Endometrial microvascular endothelial cells (primary cell): ENCODE results near the gene ERC2. TPM values are rescaled to one million over a fixed set of nuclear protein-coding genes. Genes with fewer than 3 reads are reported as not detected.

ENCODE experiments used
- in situ Hi-C: cut with HindIII; loops from 2 replicates; pipeline ENCODE4 v1.10.0; 2017; ENCODE audit warnings: low sequenced_read_pairs, low pct_unique_long_range_greater_than_20kb; ENCODE audit errors: inconsistent ontology term
- total RNA-seq: library from RNA; depleted of rRNA; stranded (reverse); fragments of >200 nt; gene quantifications from one replicate; pipeline ENCODE4 v1.2.3, GENCODE V29; 2015; ENCODE audit errors: inconsistent ontology term

The ERC2 gene
- total RNA-seq, 1 donor from 2014 or later = not detected

DNA sequence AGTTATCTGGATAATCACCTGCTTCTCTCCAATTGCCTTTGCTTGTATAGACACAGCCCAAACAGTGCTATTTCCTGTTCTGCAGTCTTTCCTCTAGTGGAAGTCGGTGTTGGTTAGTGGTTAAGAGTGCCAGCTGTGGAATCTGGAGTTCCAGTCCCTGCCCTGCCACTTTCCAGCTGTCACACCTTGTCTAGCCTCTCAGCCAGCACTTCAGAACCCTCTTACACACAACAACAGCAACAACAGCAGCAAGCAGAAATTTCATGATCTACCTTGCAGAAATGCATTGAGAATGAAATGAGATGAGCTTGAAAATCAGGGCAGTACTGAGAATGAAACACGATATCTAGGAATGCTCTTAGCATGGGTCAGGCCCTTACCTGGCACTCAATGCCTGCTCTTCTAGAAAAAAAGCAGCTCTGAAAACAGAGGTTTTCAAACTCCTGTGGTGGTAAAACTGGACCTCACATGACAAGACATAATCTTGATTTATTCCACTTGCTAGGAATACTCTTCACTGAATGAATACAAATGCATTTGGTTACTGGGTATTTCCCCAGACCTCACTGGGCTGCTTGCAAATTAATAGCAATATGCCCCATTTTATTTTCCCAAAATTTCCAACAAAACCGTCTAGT lies 977.9 kb downstream of the ERC2 start:
- in situ Hi-C loops = loop anchor here (25.0 kb wide), 1 partner anchor 772 kb away; no protein-coding TSS in a partner anchor

DNA sequence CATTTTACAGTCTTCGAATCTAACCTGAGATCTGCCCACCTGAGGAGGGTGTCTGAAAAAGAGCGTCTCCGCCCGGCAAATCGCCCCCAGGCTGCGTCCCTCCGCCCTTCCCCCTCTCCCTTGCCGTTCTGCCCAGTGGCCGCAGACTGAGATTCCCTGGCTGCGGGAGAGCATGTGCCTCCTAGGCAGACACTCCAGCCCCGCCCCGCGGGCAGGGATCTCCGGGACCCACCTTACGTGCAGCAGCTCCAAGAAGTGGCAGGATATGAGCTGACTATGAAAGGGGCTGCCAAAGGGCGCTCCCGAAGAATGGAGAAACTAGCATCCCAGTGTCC lies 978.5 kb downstream of the ERC2 start:
- in situ Hi-C loops = loop anchor here (25.0 kb wide), 1 partner anchor 773 kb away; no protein-coding TSS in a partner anchor

DNA sequence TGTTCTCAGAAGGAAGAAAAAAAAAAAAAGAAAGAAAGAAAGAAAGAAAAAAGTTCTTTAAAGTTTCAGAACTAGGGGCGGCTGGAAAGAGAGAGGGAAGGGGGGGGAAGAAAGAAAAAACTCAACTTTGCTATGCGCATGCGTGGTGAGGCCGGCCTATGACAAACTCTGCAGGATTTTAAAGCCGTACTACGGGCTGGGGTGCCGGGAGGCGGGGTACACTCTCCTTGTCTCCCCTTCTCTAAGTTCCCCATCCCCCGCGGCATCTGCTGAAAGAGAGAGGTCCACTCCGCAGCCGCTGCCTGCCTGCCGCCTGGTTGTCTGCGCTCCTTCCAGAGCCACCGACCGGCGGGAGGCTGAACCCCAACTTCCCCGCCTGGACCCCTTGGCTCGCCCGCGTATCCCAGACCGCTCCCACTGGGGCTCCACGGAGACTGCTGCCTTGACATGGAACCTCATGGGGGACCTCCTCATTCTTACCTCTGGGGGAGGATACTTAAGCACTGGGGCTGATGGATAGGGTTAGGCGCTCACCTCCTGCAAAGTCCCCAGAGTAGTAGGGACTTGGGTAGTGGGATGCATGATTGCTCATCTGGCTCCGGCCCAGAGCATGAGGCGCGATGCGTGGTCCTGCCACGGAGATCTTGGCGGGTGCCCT lies 979.7 kb downstream of the ERC2 start:
- in situ Hi-C loops = loop anchor here (25.0 kb wide), 1 partner anchor 774 kb away; no protein-coding TSS in a partner anchor

DNA sequence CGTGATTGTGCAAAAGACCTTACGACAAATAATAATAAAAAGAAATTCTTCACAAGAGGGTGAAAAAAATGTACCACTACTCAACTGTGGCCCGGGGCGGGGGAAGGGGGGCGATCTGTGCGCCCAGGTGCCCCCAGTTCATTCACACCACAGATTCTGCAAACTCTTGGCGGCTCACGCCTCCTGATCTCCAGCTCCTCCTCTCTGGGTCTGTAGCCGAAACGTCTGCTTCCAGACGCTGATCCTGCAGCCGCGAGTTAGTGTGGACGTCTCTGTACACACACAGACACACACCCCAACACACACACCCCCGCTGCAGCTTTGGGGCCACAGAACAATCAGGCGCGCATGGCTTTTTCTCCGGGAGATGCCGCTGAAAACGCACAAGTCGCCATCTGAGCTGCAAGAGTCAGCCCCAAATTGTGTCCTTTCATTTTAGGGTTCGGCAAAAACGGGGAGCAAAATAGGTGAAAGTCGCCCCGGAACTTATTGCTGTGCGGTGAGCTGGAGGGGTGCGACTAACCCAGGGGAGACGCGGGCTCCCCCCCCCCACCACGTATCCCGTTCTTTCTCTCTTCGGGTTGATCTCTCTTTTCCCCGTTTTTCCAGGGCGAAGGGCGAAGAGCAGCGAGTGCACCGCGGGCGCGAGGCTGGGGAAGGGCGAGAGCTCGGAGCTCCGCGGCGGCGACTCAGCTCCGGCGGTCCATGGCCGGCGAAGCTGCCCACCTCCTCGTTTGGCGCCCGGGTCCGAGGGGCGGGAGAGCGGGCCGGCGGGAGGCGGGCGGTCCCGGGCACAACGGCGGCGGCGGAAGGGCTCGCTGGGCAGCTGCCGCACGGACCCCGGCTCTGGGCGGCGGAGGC lies 980.7 kb downstream of the ERC2 start:
- in situ Hi-C loops = loop anchor here (25.0 kb wide), 1 partner anchor 775 kb away; no protein-coding TSS in a partner anchor

DNA sequence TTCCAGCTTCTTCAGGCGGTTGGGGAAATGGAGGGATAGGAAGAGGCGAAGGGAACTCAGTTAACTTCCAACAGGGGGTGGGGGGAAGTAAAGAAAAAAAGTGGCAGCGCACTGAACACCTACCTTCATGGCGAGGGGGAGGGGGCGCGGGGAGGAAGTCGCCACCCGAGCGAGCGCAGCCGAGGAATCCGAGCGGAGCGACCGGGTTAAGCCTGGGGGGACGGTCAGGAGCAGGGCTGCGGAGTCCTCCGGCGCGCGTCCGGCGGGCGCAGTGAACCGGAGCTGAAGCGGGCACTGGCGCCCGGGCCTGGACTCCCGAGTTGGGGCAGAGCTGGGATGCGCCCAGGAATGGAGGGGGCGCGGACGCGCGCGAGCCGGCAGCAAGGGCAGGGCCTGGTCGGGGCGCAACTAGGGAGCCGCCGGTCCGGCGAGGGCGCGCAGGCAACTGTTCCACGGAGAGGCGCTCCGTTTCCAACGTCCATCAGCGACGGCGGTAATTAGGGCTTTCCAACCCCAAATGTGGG lies 981.3 kb downstream of the ERC2 start, which contains the start of gene WNT5A:
Gene WNT5A, minus strand, starts transcription at position 450 of the 524 bp plus-strand sequence. Its CDS starts 321 bp downstream, at position 129.
- in situ Hi-C loops = loop anchor here (25.0 kb wide), 1 partner anchor 775 kb away; no protein-coding TSS in a partner anchor

DNA sequence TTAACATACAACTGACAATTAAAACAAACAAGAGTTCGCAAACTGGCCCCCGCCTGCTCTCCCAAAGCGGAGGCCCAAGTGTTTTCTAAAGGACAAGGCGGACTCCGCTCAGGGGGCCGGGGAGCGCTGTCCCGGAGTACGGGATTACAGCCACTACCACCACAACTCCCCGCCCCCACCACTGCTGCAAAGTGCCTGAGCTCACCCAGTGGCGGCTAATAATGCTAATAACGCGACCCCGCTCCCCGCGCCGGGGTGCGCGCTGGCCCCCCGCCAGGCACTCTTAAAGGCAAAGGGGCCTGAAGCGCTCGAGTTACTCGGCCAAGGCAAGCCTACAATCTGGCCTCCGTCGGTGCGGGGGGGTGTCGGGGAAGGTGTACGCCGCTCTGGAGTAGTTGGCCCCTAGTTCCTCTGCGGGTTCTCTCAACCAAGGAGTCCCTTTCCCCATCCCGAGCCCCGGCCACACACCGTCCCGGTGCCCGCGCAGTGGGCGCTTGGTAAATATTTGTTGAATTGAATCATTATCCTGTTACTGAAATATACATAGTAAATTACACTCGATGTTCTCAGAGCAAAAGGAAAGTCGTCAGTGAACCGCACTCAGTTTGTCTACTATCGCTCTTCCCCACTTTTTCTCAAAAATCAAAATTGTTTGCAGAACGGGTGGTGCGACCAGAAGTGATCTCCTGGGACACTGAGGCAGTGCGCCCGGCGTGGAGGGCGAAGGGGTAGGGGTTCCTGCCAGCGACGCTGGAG lies 982.0 kb downstream of the ERC2 start:
- in situ Hi-C loops = loop anchor here (25.0 kb wide), 1 partner anchor 776 kb away; no protein-coding TSS in a partner anchor

DNA sequence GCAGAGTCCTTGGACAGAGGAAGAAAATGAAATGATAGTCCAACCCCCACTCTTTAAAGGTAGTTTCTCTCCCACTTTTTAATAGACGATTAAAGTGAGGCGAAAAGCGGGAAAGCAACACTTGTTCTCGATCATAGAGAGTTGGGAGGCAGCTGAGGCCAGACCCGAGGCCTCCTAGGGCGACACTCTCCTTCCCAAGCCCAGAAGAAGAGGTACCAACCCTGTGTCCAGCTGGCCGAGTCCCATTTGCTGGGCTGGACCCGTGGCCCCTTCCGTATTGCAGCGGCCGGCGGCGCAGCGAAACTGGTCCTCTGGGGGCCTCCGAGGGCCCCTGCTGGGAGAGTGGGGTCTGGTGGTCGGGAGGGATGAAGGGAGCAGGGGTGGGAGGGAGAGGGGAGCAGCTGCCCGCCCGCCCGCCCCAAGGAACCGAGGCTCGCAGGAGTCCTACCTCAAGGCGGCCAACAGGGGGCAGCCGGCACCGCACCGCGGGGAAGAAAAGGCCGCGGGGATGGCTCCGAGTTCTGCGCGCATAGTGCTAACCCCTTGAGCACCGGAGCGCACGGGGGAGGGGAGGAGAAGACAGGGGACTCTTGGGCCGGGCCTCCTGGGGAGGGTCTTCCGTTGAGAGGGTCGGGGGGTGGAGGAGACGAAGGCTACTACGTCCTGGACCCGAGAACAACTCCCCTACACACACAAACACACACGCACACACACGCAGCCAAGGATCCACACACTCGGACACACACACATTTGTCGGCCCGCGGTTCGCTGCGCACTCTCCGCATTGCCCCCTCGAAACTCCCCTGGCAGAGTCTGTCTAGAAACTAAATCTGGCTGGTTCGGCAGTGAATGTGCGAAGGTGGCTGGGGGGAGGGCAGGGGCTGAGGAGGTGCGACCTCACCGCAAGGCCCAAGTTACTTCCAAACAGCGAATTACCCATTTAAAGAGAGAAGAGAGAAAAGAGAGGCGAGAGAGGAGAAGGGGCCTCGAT lies 983.2 kb downstream of the ERC2 start:
- in situ Hi-C loops = loop anchor here (25.0 kb wide), 1 partner anchor 777 kb away; no protein-coding TSS in a partner anchor

DNA sequence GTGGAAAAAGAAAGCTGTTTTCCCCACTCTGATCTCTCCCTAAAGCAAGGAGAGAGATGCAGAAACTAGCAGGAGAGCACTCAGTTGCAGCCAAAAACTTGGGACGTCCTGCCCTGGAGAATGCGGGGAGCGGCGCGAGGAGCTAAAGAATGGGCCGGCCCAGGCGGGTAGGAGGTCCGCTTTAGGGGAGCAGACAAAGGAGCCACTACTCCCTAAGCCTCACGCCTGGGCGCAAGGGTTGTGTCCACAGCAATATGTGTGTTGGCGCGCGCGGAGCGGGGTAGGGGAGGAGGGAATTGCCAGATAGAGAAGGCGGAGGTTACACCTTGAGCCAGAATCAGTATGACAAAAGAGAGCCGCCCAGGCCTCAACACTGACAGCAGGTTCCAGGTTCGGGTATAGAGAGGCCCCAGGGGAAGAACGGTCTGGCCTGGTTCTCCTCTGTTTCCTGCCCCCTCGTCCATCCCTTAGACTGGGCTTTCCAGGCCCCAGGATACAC lies 984.0 kb downstream of the ERC2 start:
- in situ Hi-C loops = loop anchor here (25.0 kb wide), 1 partner anchor 778 kb away; no protein-coding TSS in a partner anchor

DNA sequence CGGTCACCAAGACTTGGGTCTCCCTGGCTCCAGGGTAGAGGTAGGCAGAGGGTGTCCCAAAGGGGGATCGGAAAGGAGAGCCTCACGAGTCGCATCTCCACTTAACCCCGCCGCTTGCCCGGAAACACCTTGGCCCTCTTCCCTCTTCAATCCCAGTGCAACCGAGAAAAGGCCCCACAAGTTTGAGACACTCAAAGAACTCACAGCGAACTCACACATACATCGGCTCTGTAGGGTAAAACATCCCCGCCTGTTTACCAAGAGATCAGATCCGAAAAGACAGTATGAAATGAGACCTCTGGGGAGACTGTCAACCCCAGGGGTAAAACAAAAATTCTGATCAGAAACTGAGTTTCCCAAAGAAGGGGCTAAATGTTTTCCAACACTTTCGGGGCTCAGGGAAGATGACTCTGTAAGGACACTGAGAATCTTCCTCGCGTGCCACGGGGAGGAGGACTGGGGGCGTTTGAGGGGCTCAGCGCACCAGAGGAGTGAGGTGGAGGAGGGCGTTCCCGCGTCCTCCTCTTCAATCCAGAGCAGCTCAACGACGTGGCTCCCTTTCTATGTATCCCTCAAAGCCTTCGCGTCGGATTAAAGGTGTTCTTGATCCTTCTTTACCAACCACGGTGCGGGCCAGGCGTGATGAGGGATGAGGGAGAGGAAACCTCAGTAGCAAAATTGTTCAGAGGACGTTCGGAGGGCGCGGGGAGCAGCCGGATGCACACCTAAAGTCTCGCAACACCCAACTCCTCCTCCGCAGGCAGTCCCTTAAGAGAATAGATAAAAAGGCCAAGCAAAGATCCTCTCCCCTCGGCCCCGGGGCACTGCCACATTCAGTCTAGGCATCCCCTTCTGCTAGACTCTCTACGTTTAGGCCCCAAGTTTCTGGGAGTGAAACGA lies 984.8 kb downstream of the ERC2 start:
- in situ Hi-C loops = loop anchor here (25.0 kb wide), 1 partner anchor 779 kb away; no protein-coding TSS in a partner anchor

DNA sequence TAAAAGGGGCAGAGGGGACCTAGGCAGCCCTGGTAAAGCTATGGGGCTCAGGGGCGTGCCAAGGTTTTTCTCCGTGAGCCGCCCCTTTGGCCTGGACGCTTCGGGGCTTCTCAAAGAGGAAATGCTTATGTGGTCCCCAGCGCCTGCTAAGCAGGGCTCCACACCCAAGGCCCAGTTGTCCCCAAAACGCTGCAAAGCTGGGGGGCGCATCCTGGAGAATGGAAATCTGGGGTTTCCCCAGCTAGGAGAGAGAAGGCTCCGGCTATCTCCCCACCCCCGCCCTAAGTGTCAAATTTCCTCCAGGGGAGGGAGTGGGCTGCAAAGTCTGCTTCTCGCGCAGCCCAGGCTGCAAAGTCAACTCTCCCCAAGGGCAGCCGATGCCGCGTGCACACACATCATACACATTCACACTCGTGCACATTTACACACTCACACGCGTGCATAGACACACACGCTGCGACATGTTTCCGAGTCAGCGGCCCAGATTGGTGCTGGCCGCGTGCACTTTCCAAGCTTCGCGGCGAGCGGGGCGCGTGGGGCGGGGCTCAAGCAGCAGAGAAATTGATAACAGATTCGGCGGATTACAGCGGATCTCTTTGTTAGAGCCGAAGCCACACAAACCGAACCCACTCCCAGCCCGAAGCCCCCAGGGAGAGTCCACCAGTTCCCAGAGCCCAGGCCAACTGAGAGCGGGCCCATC lies 985.6 kb downstream of the ERC2 start:
- in situ Hi-C loops = loop anchor here (25.0 kb wide), 1 partner anchor 780 kb away; no protein-coding TSS in a partner anchor

DNA sequence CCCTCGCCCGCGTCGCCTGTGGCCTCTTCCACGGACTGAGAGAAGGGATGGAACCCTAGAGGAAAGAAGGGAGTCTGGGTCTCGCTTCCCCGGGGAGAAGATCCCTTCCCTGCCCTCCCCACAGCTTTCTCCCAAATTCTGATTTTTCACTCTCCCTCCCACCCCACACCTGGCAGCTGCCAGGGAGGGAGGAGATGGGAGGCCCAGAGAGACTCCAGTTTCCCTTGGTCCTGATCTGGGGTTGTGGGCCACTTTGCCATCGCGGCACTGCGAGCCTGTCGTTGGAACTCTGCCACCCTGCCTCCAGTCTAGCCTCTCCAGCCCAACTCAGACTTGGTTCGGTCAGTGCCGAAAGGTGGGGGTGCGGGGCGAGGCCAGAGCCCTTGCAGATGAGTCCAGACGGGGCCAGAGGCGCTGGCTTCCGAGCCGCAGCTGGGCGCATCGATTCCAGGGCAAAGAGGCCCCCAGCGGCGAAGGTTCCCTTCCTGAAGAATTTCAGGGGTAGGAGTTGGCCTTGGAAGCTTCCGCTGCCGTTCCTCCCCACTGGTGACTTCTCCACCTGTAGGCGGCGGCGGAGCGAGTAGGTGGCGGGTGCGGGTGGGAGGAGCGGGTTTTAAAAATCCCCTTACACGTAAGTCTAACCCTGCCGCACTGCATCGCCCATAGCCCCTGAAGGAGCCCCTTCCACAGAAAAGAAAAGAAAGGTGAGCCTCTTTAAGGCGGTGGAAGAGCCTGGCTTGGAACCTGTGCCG lies 986.3 kb downstream of the ERC2 start:
- in situ Hi-C loops = loop anchor here (25.0 kb wide), 1 partner anchor 780 kb away; no protein-coding TSS in a partner anchor

DNA sequence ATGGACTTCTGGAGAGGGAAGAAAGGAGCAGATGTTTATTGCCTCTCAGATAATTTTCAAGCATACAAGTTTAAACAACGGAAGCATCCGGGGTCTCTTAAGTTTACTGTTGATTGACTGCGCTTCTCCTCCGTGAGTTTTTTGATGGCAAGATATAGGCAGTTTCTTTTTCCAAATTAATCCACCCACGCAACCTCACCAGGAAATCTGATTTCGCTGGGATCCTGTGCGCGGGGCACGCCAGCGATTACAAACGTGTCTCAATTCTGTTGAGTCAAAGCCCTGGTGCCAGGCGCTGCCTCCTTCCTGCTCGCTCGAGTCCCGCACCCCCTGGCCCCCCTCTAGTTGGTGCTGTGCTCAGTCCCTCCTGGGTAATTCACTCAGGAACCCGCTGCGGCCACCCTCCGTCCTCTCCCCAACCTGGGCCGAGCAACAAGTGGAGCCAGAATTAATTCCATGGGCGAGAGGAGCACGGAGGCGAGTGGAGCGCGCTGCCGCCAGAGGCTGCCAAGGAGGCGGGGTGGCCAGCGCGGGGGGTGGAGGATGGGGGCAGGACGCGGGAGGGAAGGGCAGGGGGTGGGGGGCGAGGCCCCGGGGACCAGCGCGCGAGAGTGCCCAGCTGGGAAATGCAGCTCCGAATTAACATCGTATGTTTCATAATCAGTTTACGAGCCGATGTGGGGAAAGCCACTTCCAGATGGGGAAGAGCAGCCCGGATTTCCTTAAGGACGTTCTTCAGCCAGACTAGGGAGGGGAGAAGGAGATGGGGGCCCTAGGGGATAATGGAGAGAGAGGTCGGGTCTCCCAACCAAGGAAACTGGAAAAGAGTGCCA lies 987.1 kb downstream of the ERC2 start:
- in situ Hi-C loops = loop anchor here (25.0 kb wide), 1 partner anchor 781 kb away; no protein-coding TSS in a partner anchor
